Stimulated activated CD4-positive, alpha-beta T cell treated with anti-CD3 and anti-CD28 coated beads, Interleukin-1b, Interleukin-23, amount 100 ng/mL, for 1 hour (primary cell): ENCODE results near the gene MRPL48.
"Not testable (repeated sequence)": the region's sequence is repeated elsewhere in the genome, so short reads cannot be mapped to it uniquely, and the experiment has no call there.

ENCODE experiments used
- DNase-seq, 2 donors: peaks; one replicate each; pipeline ENCODE4 v3.0.0-alpha.2; 2020; ENCODE audit warnings: low read depth in 2 of 2

MRPL48 gene

GRCh38 chr11:73787643-73788558 is at the start of gene MRPL48:
Gene MRPL48, plus strand, starts transcription at chr11:73787874. Its CDS starts 98 bp downstream, at chr11:73787972.
- DNase-seq = peak; percentile 72

GRCh38 chr11:73743045-73743444 is 44.6 kb upstream of the MRPL48 start:
- no peak for DNase-seq

GRCh38 chr11:73746701-73747100 is 41.0 kb upstream of the MRPL48 start:
- no peak for DNase-seq

- no peak for DNase-seq
These were observed 39.9 kb upstream of the MRPL48 start for GRCh38 chr11:73747762-73748161.

GRCh38 chr11:73748300-73748699 is 39.4 kb upstream of the MRPL48 start:
- no peak for DNase-seq

- no peak for DNase-seq
These were observed 38.6 kb upstream of the MRPL48 start for GRCh38 chr11:73749118-73749517.

GRCh38 chr11:73750228-73750627 is 37.4 kb upstream of the MRPL48 start:
- no peak for DNase-seq

GRCh38 chr11:73750862-73751261 is 36.8 kb upstream of the MRPL48 start:
- not testable (repeated sequence) for DNase-seq

GRCh38 chr11:73752216-73752867 is 35.3 kb upstream of the MRPL48 start:
- DNase-seq = no peak

- no peak for DNase-seq
These were observed 34.8 kb upstream of the MRPL48 start for GRCh38 chr11:73752903-73753302.

- no peak for DNase-seq
These were observed 33.7 kb upstream of the MRPL48 start for GRCh38 chr11:73753938-73754337.

- DNase-seq = no peak
These were observed 32.0 kb upstream of the MRPL48 start for GRCh38 chr11:73755670-73756069.

GRCh38 chr11:73757598-73757997 is 30.1 kb upstream of the MRPL48 start:
- no peak for DNase-seq

- DNase-seq = no peak
These were observed 29.2 kb upstream of the MRPL48 start for GRCh38 chr11:73758451-73758850.

- no peak for DNase-seq
These were observed 28.0 kb upstream of the MRPL48 start for GRCh38 chr11:73759610-73760134.

GRCh38 chr11:73760135-73760678 is 27.5 kb upstream of the MRPL48 start:
- DNase-seq = no peak

GRCh38 chr11:73760679-73761402 is 26.8 kb upstream of the MRPL48 start, which contains the start of gene RAB6A:
Gene RAB6A, minus strand, starts transcription at chr11:73761074. Its CDS starts 439 bp downstream, at chr11:73760635.
- peak; percentile 97 to 98 for DNase-seq

GRCh38 chr11:73761403-73761945 is 26.2 kb upstream of the MRPL48 start:
- DNase-seq = no peak

GRCh38 chr11:73762732-73763131 is 24.9 kb upstream of the MRPL48 start:
- no peak for DNase-seq

- DNase-seq = no peak
These were observed 20.9 kb upstream of the MRPL48 start for GRCh38 chr11:73766763-73767162.

- DNase-seq = not testable (repeated sequence)
These were observed 16.9 kb upstream of the MRPL48 start for GRCh38 chr11:73770811-73771210.
